T-helper 2 cell treated with Interferon-gamma antibody and Interleukin-4, amounts not matched to agents 100 ng/mL and 5 ng/mL, for 36 hours (primary cell): ENCODE measurements around the gene PRICKLE4. TPM values are rescaled to one million over a fixed set of nuclear protein-coding genes. Genes with fewer than 3 reads are reported as not detected.
"Not testable (repeated sequence)": the region's sequence is repeated elsewhere in the genome, so short reads cannot be mapped to it uniquely, and the experiment has no call there.

Experiments
- intact Hi-C: fragments of 100-400 bp; cut with micrococcal nuclease; formaldehyde crosslinking; loops from one replicate; pipeline ENCODE4 v1.15.1; 2023
- total RNA-seq: library from RNA; stranded (reverse); gene quantifications from 2 replicates; pipeline ENCODE4 v1.2.3, GENCODE V29; 2022

PRICKLE4 gene
- total RNA-seq, 1 donor from 2014 or later = not detected

DNA sequence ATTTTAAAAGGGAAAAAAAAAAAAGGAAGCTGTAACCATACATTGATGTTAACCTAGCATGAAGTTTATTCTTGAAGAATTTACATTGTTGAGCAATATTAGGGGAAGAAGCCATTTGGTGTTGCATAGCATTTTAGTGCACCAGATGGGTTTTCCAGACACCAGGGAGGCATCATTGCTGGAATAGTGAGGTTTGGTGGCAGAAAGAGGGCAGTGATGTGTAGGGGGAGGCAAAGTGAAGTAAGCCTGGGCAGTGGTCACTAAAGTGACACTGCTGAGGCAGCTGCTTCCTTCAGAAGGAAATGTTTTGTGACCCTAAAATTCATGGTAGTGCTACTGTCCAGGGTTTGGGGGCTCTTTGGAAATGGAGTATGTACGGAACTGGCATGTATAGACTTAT, 9.5 kb downstream of the PRICKLE4 start:
- intact Hi-C loops = no loop called here

DNA sequence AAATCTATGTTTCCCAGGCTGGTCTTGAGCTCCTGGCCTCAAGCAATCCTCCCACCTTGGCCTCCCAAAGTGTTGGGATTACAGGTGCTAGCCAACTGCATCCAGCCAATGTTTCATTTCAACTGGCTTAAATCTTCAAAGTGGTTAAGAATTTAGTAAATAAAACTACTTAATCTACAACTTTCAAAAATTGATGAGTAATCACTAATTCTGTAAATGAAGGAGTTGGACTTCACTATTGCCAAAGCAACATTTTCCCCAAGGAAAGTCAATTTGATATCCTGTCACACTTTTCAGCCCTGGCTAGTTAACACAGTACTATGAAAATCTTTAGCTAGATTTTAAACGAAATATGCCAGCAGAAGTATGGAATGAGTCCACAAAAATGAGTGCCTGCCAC, 10.7 kb downstream of the PRICKLE4 start:
- intact Hi-C loops = no loop called here

DNA sequence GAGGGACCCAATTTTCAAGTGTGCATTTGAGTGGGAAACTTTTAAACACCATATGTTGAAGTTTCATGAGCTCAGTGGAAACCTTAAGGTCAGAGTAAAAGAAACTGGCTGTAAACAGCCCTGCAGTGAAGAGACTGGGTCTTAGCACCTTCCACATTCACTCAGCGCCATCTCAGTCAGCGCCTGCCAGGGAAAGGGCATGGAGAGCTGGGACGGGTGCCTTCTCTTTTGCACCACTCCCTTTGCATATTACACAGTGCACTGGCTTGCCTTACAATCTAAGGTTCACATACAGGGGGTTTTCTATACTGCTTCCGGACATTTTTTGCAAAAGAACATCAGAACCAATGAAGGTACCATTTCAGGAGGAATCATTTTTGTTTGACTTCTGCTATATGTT, 11.4 kb downstream of the PRICKLE4 start:
- intact Hi-C loops = no loop called here

DNA sequence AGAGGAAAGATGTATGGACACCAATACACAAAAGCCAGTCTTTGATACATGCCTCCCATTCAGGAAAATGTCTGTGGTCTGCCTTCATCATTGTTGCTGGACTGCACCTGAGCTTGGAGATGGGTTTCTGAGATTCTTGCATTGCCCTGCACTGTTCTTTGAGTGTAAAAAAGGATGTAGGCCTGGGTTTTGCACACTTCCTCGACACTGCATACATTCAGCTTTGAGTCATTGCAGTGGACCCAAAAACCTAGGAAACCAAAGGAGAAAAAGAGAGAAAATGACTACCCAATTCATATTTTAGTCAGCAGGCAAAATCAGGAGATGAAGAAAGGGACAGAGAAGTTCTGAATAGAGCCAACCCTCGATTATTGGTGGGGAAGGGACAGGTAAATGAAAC, 15.9 kb downstream of the PRICKLE4 start:
- intact Hi-C loops = no loop called here

DNA sequence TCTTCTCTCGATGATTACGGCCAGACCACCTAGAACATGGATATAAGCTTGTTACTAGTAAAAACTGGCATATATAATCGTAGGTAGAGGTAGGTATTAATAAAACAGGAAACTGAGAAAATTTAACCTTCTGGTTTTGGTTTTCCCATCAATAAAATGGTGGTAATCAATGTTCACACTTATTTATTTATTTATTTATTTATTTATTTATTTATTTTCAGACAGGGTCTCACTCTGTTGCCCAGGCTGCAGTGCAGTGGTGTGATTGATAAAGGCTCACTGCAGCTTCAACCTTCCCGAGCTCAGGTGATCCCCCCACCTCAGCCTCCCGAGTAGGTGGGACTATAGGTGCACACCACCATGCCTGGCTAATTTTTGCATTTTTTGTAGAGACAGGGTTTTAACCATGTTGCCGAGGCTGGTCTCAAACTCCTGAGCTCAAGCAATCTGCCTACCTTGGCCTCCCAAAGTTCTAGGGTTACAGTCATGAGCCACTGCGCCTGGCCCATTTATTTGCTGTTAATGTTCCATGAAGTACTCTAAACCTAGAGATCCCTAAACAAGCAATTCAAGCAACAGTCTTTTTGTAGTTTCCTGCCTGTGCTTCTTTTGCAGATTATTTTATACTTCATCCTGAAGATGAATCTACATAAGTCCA, 18.4 kb downstream of the PRICKLE4 start:
- intact Hi-C loops = no loop called here

DNA sequence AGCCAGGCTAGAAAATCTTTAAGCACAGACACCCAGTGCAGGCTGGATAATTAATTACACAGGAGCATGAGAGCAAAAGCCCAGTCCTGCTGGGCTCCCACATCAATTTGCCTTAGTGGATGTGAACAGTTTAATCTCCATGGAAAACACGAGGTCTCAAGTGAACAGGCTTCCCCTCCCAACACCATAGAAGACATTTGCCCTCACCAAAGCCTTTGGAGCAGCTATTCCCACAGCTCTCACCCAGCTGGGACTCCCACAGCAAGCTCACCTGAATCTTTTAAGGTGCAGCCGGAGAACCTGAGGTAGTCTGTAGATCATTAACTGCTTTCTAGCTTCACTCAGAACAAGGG, 19.0 kb downstream of the PRICKLE4 start:
- intact Hi-C loops = no loop called here

DNA sequence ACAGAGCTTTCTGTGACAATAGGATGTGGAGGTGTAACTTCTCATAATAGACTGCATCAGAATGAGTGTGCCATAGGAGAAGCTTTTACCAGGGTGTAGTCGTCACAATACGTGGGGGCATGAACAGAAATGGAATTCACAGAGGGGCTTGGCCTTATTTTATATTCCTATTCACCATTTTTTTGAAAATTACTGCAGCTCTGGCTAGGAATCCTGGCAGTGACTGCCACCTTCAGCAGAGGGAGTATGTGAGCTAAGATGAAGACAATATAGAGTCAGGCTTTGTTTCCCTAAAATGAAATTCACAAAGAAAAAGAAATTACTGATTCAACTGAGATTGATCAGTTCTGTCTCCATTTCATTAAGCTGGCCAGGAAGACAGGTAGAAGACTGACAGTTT, 20.8 kb downstream of the PRICKLE4 start:
- intact Hi-C loops = no loop called here

DNA sequence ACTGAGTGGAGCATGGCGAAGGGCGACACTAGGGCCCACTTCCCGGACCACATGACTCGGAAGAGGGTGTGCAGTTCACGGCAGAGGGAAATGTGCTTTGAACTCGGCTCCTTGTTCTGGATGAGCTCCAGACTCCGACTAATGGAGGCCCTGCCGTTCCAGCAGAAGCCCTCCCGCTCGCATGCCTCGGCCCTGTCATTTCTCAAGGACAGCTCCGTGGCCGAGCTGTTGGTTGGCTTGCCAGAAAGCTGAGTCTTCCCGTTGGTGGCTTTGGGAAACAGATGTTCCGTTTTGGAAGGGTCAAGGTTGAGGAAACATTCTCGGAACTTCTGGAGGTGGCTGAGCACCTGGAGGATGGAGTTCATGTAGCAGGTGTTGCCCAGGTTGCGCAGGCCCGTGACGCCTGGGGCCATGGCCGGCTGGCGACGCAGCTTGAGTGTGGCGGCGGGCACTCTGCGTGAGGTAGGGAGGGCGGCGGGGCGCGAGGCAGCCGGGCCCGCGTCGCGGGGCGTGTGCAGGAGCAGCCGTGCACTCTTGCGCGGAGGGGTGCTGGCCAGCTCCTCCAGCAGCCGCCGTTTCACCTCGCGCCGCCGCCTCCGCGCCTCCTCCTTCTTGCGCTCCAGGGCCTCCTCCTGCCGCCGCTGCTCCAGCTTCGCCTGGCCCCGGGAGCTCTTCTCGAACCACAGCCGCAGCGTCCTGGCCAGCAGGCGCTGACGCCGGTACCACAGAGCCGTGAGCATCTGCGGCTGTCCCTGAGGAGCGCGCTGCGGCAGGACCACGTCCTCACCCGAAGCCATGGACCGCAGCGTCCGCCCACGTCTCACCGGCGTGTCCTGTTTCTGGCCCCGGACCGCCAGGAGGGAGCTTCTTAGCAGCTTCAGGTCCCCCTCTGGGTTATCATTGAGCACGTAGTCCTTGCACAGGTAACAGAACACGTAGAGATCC, 25.5 kb downstream of the PRICKLE4 start:
- intact Hi-C loops = no loop called here

DNA sequence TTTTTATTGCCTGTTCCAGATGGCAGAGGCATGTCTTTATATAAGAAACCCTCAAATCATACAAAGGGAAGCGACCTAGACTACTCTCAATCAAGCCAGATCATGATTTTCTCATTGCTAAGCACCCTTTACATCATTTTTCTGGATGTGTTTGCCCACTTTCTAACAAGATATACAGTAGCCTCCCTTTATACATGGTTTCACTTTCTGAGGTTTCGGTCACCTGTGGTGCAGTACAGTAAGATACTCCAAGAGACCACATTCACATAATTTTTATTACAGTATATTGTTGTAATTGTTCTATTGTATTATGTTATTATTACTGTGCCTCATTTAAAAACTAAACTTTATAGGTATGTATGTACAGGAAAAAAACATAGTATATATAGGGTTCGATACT, 30.5 kb downstream of the PRICKLE4 start:
- intact Hi-C loops = no loop called here

DNA sequence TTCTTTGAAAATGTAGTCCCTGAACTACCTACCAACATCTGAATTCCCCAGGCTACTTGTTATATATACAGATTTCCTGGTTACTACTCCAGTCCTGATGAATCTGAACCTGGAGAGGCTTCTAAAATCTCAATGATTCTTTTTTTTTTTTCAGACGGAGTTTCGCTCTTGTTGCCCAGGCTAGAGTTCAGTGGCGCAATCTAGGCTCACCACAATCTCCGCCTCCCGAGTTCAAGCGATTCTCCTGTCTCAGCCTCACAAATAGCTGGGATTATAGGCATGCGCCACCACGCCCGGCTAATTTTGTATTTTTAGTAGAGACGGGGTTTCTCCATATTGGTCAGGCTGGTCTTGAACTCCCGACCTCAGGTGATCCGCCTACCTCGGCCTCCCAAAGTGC, 31.4 kb downstream of the PRICKLE4 start:
- intact Hi-C loops = not testable (repeated sequence)

DNA sequence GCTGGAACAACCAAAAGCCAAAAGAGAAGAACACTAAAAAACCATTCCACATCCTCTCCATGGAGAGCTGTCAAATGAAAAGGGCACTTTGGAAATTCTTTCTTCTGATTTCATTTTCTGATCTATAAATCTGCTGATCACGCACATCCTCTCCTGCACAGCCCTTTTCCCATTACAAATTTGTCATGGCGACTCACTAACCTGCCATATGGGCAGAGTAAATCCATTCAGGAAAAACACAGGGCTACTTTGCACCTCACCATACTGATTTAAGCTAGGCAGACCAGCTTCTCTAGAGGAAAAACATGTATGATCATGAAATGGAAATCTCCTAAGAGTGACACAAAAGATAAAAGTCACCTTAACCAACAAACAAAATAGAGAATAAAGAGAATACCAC, 32.9 kb downstream of the PRICKLE4 start:
- intact Hi-C loops = no loop called here

DNA sequence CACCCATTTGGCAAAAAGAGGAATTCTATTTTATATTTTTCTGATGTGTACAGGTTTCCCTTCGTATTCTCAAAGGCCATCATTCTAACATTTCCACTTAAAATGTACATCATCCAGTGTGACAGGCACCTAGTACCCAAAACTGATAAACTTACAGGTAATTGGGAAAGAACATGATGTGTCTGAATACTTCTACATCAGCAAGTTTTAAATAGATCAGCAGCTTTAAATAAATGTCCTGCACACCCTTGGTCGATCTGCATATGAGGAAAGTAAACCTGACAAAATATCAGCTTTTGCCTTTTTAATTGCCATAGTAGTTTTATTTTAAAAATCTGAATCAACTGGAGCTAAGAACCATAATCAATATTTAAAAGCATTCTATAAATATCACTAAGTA, 33.4 kb downstream of the PRICKLE4 start:
- intact Hi-C loops = no loop called here

DNA sequence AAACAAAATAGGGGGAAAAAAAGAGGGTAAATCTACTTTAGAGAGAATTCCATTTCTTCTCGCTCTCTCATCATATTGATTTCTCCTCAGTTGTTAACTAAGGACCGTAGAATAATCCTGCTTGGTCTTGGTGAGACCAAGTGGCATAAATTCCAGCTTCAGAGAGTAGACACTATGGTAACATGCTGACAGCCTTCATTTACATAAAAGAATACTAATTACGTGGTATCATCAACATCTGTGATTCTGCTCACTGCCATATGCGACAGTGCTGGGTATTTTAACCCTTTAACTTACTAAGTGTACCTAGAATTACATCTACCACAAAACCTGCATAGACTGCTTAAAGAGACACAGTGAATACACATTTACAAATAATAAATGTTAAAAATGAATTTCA, 34.0 kb downstream of the PRICKLE4 start:
- intact Hi-C loops = no loop called here

DNA sequence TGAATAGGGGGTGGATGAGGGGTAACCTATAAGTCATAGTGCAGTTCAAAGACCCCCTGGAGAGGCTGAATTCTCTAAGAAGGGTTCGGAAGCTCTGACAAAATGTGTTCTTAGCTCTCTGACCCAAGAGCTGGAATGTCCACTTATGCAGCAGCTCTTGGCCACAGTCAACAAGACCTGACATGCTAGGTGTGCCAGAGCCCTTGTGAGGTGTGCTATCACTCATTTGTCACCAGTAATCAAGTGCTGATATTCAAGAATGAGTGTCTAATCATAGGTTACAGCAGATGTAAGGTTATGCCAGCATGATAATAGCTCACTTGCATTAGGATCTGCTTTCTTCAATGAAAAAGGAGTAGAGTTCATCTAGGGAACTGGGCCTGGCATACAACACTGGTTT, 35.0 kb downstream of the PRICKLE4 start:
- intact Hi-C loops = no loop called here

DNA sequence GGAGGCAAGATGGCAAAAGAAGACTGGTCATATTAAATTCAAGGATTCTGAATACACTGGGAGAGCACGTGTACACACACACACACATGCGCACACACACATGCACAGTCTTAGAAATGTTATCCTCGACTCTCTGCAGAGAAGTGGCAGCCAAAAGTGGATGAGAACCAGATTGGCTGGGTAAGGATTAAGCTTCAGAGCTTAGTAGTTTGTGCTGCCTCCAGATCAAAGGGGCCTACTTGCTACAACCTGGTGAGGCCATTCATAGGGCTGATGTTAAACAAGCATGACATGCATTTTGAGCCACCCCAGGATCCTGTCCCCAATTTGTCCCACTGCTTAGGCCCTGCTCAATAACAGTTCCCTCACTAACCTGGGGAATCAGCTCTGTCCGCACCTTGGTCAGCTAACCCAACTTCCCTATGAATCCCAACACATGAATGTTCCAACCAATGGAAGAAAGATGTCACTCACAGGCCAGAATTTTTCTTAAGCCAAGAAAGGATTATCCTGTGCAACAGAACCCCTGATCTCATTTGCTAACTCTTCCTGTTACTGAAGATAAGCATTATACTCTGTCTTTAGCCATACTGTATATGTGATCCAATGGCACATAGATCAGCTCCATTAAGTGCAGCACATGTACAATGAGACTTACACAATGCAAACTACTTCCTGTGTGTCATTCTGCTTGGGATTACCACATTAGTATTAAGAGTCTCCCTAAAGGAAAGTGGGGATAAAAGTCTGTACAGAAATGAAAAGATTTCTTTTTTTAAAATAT, 37.9 kb downstream of the PRICKLE4 start:
- intact Hi-C loops = no loop called here

DNA sequence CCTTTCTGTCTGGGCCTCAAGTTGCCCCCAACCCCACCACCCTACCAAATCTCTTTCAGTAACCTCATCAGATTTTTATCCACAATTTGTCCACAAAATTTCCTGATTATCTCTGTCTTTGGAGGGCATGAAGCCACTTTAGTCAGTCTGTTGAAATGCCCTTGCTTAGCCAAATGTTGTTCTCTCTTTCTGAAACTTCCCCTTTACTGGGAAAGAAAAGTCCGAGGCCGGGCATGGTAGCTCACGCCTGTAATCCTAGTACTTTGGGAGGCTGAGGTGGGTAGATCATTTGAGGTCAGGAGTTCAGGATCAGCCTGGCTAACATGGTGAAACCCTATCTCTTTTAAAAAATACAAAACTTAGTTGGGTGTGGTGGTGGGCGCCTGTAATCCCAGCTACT, 40.7 kb downstream of the PRICKLE4 start:
- intact Hi-C loops = no loop called here

DNA sequence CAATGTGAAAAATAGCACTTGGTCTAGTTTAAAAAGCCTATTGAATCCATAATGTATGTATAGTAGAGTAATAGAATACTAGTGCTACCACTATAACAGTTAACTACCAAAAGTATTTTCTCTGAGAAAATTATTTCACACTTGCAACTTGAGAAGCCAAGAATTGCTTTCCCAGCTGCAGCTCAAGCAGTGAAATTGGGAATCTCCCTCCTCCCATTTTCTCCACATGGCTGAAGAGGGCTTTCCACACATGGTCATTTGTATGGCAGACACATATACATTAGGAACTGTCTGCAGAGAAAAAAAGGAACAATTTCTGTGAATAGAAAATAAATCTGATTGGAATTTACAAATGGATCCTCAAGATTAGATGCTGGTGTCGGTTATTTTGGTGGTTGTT, 41.4 kb downstream of the PRICKLE4 start:
- intact Hi-C loops = no loop called here

DNA sequence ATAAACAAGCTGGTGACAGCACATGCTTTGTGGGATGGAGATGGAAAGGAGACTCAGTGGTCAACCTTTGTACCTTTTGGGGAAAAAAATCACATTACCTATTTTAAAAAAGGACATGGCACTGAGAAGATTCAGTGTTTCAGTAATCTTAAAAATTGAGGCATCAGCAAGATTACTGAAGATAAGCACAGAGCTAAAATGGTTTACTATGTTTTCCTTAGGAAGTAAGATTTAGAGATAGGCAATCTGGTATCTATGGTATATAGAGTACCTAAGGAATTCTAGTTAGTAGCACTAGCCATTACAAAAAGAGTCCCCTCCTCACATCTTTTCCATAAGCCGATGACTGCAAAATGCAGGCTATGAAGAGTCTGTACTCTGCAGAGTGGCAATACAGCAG, 42.6 kb downstream of the PRICKLE4 start:
- intact Hi-C loops = no loop called here

DNA sequence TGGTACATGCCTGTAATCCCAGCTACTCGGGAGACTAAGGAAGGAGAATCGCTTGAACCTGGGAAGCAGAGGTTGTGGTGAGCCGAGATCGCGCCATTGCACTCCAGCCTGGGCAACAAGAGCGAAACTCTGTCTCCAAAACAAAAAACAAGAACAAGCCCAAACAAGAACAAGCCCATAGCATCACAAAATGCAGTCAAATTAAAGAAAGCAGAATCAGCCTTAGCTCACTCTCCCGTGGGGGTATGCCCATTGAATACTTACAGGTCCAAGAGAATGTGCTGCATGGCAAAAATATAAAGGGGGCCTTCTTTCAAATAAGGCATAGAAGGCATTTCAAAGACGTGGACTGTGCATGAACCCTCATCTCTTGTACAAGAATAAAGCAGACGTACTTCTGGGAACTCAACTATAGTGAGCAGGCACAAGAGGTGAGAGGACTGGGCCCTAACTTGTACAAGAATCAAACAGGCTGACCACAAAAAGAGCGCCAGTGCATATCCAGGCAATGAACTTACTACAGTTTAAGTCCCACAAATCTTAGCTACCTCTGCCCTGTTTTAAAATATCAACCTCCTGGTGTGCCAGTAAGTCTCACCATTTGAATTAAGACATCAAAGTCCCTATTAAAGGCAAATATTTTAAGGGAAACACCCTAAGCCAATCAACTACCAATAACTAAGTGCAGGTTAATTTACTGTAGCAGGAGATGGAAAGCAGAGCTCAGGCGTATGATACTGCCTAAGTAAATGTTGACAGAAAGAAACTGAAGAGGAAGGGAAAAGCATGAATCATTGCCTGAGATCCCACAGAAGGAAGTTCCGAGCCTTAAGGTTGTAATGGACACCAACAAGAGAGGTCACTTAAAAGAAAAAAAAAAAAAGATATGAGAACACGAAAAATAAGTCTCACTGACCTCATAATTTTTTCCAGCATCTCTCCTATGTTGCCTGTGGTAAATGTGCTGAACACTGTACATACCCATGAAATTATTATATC, 44.3 kb downstream of the PRICKLE4 start:
- intact Hi-C loops = no loop called here

DNA sequence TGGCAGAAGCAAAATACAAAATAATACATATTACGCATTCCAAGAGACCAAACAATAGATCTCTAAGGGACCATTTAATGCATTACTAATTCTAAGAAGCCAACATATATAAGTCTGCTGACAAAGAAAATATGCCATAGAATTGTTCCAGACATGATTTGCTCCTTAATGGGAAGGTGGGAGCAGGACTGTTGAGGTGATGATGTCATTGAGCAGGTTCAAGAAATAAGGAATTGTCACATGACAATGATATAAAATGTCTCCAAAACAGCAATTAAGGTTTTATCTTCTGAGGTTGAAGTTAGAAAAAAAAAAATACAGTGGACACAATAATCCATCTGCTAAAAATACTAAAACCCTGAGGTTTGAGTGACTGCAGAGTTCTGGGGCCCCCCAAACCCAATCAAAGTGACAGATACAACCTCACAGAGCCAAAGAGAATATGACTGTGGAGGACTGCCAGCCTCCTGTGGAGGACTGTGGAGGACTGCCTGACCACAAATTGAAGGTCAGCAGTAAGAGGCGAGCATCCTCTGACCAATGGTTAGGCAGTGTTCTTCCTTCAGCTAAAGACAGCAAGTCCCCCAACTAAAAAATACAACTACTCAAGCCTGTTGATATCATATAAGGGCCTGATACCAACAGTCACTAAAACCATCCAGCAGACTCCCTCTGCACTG, 45.9 kb downstream of the PRICKLE4 start:
- intact Hi-C loops = no loop called here
